ENCODE data around the gene ZDHHC11B. TPM values are rescaled to one million over a fixed set of nuclear protein-coding genes. Genes with fewer than 3 reads are reported as not detected.

Gene ZDHHC11B
- total RNA-seq, 2 experiments from 2014 or later, result 0.35 to 0.87 TPM

GRCh38 chr5:674630-675011, 109.9 kb downstream of the ZDHHC11B start:
- no peak overlapping the region for H3K27ac Mint-ChIP-seq
- ChIA-PET POLR2A (no interaction called here), CTCF (no interaction called here)
- peaks cover 6% of the 10 kb centered on the region for H3K4me1 Mint-ChIP-seq
- DNase-seq, result no peak
- no peak overlapping the region for H3K4me3 Mint-ChIP-seq
- H3K9me3 Mint-ChIP-seq, result no peaks in the 10 kb centered on the region
- no peaks in the 10 kb centered on the region for H3K36me3 Mint-ChIP-seq (ENCODE audit: low read depth)
- peaks cover 5% of the 10 kb centered on the region for H3K27me3 Mint-ChIP-seq

- peaks cover 5% of the 10 kb centered on the region for H3K27me3 Mint-ChIP-seq
- no peak overlapping the region for H3K4me3 Mint-ChIP-seq
- no peaks in the 10 kb centered on the region for H3K36me3 Mint-ChIP-seq (ENCODE audit: low read depth)
- CTCF ChIA-PET, result no interaction called here
- no peak for DNase-seq
- H3K27ac Mint-ChIP-seq, result no peak overlapping the region
- peaks cover 6% of the 10 kb centered on the region for H3K4me1 Mint-ChIP-seq
- H3K9me3 Mint-ChIP-seq, result no peaks in the 10 kb centered on the region
- POLR2A ChIA-PET, result no interaction called here
These were observed 110.5 kb downstream of the ZDHHC11B start for GRCh38 chr5:673831-674629.

GRCh38 chr5:673161-673830, 111.2 kb downstream of the ZDHHC11B start:
- Mint-ChIP-seq H3K4me3 (no peak overlapping the region), H3K4me1 (peaks cover 6% of the 10 kb centered on the region), H3K9me3 (no peaks in the 10 kb centered on the region), H3K27me3 (peaks cover 5% of the 10 kb centered on the region), H3K36me3 (ENCODE audit: low read depth) (no peaks in the 10 kb centered on the region), H3K27ac (peak overlapping the region; percentile 31)
- ChIA-PET POLR2A (no interaction called here), CTCF (interaction anchor here (1.5 kb wide), 1 partner anchor 20 kb away, joined by 3 read pairs; no protein-coding TSS in a partner anchor)
- no peak for DNase-seq

GRCh38 chr5:672329-673160, 112.0 kb downstream of the ZDHHC11B start:
- Mint-ChIP-seq H3K4me3 (no peak overlapping the region), H3K27ac (peak overlapping the region; percentile 31), H3K36me3 (ENCODE audit: low read depth) (peaks cover under 1% of the 10 kb centered on the region), H3K4me1 (peaks cover 6% of the 10 kb centered on the region), H3K9me3 (no peaks in the 10 kb centered on the region), H3K27me3 (peaks cover 5% of the 10 kb centered on the region)
- peak; percentile 66 for DNase-seq
- ChIA-PET CTCF (interaction anchor here (1.5 kb wide), 1 partner anchor 19 kb away, joined by 3 read pairs; no protein-coding TSS in a partner anchor), POLR2A (no interaction called here)

- DNase-seq, result peak; percentile 66
- ChIA-PET CTCF (interaction anchor here (1.5 kb wide), 1 partner anchor 18 kb away, joined by 3 read pairs; no protein-coding TSS in a partner anchor), POLR2A (no interaction called here)
- H3K9me3 Mint-ChIP-seq, result no peaks in the 10 kb centered on the region
- peaks cover 6% of the 10 kb centered on the region for H3K4me1 Mint-ChIP-seq
- H3K27ac Mint-ChIP-seq, result no peak overlapping the region
- H3K36me3 Mint-ChIP-seq (ENCODE audit: low read depth), result peaks cover 5% of the 10 kb centered on the region
- peaks cover 5% of the 10 kb centered on the region for H3K27me3 Mint-ChIP-seq
- no peak overlapping the region for H3K4me3 Mint-ChIP-seq
These were observed 112.8 kb downstream of the ZDHHC11B start for GRCh38 chr5:671459-672328.

- CTCF ChIA-PET, result interaction anchor here (2.6 kb wide), 1 partner anchor 17 kb away, joined by 9 read pairs; no protein-coding TSS in a partner anchor
- POLR2A ChIA-PET, result interaction anchor here (0.5 kb wide), 1 partner anchor 57 kb away, joined by 3 read pairs; no protein-coding TSS in a partner anchor
These were observed 113.9 kb downstream of the ZDHHC11B start for GRCh38 chr5:670396-671270.

GRCh38 chr5:669842-670395, 114.6 kb downstream of the ZDHHC11B start:
- POLR2A ChIA-PET, result interaction anchor here (0.5 kb wide), 1 partner anchor 56 kb away, joined by 3 read pairs; no protein-coding TSS in a partner anchor
- H3K36me3 Mint-ChIP-seq (ENCODE audit: low read depth), result peaks cover 8% of the 10 kb centered on the region
- H3K27me3 Mint-ChIP-seq, result peaks cover 5% of the 10 kb centered on the region

More at GRCh38 chr5:670396-671270, 113.9 kb downstream of the ZDHHC11B start:
- DNase-seq, result no peak
- Mint-ChIP-seq H3K27me3 (peaks cover 5% of the 10 kb centered on the region), H3K27ac (no peak overlapping the region), H3K4me1 (peaks cover 6% of the 10 kb centered on the region), H3K4me3 (no peak overlapping the region), H3K36me3 (ENCODE audit: low read depth) (peaks cover 8% of the 10 kb centered on the region), H3K9me3 (no peaks in the 10 kb centered on the region)

GRCh38 chr5:669111-669841, 115.3 kb downstream of the ZDHHC11B start:
- ChIA-PET POLR2A (no interaction called here), CTCF (interaction anchor here (1.2 to 2.6 kb wide), 3 partner anchors 9 to 15 kb away, joined by 3 to 9 read pairs (median 4); no protein-coding TSS in a partner anchor)
- Mint-ChIP-seq H3K9me3 (no peaks in the 10 kb centered on the region), H3K36me3 (ENCODE audit: low read depth) (peaks cover 8% of the 10 kb centered on the region), H3K4me1 (peaks cover 6% of the 10 kb centered on the region), H3K4me3 (no peak overlapping the region), H3K27me3 (peaks cover 5% of the 10 kb centered on the region), H3K27ac (no peak overlapping the region)
- DNase-seq, result peak; percentile 44

More at GRCh38 chr5:669842-670395, 114.6 kb downstream of the ZDHHC11B start:
- Mint-ChIP-seq H3K9me3 (no peaks in the 10 kb centered on the region), H3K4me1 (peaks cover 6% of the 10 kb centered on the region), H3K27ac (no peak overlapping the region), H3K4me3 (no peak overlapping the region)
- no peak for DNase-seq
- CTCF ChIA-PET, result interaction anchor here (1.2 to 2.6 kb wide), 3 partner anchors 10 to 16 kb away, joined by 3 to 9 read pairs (median 4); no protein-coding TSS in a partner anchor

GRCh38 chr5:668283-668995, 116.1 kb downstream of the ZDHHC11B start:
- POLR2A ChIA-PET, result no interaction called here
- Mint-ChIP-seq H3K9me3 (no peaks in the 10 kb centered on the region), H3K4me3 (no peak overlapping the region), H3K4me1 (peaks cover 6% of the 10 kb centered on the region), H3K36me3 (ENCODE audit: low read depth) (peaks cover 8% of the 10 kb centered on the region), H3K27me3 (peaks cover 5% of the 10 kb centered on the region), H3K27ac (no peak overlapping the region)
- CTCF ChIA-PET, result interaction anchor here (1.7 to 2.6 kb wide), 2 partner anchors 11 to 14 kb away, joined by 4 to 9 read pairs; no protein-coding TSS in a partner anchor
- DNase-seq, result no peak

Measured in activated CD4-positive, alpha-beta T cell treated with anti-CD3 and anti-CD28 coated beads, Interleukin-2, amount 10 ng/mL, durations not matched to agents 7 days and 5 days (primary cell).